ENCODE data around the gene ARHGAP4.

Gene ARHGAP4

DNA sequence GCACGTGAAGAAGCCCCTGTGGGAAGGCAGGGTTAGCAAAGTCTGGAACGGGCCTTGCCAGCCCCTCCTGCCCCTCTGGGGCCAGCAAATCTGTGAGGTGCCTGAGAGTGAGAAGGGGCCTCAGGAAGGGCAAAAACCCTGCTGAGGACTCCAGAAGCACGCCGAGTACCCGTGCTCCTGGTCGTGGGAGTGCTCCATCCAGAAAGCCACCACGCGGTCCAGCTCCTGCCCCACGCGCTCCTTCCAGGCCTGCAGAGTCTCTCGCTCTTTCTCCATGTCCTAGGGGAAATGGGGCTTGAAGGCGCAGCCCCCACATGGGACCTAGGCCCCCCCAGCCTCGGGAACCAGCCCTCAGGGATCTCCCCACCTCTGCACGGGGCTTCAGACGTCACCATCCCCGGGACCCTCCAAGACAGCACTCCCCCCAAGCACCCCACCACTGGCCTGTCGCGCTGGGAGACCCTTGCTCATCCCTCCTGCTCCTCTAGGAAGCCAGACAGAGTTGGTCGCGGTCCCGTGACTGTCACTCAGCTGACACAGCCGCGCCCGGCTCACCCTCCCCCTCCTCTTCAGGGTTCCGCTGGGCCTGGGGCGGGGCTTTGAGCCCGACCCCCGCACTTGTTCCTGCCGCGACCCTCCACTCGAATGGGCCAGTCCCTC, 18.2 kb upstream of the ARHGAP4 start, which contains the start of gene RENBP:
RENBP (minus strand) TSS at position 504 of the 660 bp plus-strand sequence; CDS start at position 471, 33 bp downstream.
- peak in 1 of 2 donors; percentile 60 for DNase-seq

DNA sequence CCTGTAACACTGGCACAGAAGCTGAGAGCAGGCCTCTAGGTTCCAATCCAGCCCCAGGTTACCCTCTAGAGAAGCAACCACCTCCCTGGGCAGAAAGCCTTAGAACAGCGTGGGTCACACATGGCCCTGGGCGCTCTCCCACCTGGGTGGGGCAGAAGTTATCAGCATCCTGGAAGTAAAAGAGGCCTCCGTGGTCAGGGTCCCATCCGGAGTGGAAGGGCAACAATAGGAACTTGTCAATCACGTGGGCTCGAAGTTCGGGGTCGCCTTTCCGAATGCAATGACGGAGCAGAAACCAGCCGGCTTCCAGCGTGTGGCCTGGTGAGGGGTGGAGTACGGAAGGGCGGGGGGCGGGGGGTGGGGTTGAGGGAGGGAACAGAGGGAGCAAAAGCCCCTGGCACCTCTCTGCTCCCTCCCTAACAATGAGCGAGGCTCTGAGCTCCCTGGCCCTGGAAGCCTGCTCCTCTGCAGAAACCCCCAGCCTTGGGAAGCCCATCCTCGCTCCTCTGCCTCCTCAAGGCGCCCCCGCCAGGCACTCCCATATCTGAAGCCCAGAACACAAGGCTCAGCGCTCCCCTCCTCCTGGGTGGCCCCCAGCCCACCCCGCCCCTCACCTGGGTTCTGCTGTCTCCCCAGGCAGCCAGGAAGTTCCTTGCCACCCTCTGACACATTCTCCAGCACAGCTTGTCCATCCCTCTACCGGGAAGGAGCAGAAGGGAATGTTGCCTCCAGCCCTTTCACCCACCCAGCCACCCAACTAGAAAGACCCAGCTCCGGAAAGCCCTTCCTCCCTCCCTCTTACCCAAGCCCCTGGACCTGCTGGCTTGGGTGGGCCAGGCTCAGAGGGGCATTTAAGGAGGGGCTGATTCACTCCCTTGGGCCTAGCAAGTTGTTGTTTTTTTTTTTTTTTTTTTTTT, 15.5 kb upstream of the ARHGAP4 start:
- no peak for DNase-seq

DNA sequence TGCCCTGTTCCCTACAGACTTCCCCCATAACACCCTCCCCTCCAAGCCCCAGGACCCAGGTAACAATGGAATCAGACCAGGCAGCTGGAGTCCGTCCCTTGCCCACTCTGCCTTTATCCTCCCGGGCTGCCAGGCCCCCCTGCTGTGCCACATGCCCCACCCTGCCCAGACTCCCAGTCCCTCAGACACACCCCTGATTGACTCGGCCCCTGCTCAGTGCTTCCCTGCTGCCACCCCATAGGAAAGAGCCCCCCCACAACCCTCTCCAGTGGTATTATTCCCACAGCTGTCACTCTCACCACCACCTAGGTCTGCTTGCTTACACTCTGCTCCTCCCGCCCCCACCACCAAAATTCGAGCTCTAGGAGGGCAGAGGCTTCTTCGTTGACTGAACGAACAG, 13.5 kb upstream of the ARHGAP4 start:
- DNase-seq = no peak

DNA sequence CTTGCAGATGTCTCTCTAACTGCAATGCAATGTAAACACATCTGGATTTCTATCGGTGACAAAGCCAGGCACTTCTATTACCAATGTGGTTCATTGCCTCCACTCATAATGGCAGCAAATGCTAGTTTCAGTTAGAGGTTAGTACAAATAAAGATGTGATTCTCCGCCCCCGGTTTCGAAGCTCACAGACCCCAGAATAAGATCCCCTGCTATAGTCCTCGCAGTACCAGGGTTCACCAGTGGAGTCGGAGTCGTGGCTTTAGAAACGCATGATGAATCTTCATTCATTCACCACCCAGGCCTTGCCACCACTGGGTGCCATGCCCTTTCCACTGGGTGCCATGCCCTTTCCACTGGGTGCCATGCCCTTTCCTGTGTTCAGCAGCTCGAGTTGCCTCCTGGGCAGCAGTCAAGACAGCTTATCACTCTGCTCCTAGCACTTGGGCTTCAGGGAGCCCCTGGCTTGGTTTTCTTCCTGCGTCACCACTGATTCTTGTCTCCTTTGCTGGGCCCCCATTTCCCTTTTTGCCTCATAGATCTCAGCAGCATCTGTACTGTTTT, 12.2 kb upstream of the ARHGAP4 start:
- DNase-seq = no peak

DNA sequence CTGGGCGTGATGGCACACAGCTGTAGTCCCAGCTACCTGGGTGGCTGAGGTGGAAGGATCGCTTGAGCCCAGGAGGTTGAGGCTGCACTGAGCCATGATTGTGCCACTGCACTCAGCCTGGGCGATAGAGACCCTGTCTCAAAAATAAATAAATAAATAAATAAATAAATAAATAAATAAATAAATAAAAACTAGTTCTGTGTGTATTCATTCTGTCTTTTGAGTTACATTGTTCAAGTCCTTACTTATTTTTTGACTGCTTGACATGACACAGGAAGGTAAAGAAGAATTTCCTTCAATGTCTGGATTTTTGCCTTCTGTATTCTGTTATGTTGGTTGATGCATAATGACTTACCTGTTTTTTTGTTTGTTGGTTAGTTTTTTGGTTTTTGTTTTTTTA, 11.0 kb upstream of the ARHGAP4 start:
- no peak for DNase-seq

DNA sequence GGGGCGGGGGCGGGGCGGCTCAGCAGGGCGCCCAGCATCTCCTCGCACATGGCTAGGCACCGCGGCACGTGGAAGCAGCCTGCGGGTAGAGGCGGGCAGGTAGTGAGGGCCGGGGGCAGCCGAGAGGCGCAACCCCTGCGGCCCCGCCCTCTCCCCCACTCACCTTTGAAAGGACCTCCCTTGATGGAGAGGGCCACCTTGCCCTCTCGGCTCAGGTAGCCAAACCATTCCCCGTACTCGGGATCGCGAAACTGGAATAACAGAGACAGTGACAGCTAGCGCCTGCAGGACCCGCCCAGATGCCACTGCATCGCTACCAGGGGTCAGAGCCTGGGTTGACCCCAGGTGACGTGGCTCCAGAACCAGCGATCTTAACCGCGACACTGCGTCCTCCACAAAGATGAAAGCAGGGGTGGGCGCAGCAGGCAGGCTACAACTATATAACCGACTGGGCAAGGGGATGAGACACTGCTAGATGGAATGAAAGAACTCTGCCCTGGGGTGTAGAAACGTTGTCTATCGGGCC, 9.3 kb upstream of the ARHGAP4 start:
- DNase-seq = no peak

DNA sequence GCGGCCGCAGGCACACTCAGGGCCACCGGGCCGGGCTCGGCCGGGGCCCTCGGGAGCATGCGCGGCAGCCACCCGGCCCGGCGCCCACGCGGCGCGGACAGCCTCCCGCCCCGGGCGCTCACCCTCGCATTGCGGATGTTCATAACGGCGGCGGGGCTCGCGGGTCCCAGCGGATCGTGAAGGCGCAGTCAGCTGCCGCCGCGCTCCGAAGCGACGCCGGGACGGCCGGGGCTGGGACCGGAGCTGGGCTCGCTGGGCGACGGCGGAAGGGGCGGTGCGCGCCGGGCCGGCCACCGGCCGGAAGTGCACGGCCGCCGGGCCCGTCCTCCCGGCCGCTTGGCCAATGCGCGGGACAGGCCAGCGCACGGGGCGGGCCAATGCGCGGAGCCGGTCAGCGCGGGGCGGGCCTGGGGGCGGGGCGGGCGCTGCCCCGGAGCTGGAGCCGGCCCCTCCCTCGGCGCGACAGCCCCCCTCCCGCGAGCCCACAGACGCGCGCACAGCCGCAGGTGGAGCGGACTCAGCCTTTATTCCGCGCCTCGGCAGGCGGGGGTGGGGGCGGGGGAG, 8.8 kb upstream of the ARHGAP4 start, which contains the start of gene NAA10:
NAA10 (minus strand) TSS at position 276 of the 564 bp plus-strand sequence; CDS start at position 143, 133 bp downstream.
- peak; percentile 72 to 74 for DNase-seq

DNA sequence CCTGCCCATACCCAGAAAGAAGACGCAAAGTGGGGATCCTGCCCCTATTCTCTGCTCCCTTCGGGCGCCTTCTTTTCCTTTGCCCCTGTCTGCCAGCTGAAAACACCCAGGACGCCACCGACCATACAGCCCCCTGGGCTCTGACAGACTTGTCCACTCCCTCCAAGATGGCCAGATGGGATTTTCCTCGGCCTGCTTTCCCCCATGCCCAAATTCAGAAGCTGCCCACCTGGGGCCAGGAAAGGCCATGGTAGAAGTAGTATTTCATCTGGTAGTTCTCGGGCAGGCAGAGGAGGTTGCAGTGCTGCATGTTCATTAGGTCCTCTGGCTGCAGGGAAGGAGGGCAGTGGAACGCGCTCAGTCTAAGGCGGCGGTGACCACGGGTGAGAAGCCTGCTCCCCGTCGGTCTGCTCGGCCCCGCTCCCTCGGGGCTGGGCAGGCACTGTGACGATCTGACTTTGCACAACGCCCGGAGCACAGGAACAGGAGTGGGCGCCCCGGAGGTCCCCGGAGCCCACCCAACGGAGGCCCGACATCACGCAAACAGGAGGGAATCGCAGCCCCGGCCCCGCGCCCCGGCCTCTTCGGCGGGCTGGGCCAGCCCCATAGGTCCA, 8.2 kb upstream of the ARHGAP4 start:
- DNase-seq = no peak

DNA sequence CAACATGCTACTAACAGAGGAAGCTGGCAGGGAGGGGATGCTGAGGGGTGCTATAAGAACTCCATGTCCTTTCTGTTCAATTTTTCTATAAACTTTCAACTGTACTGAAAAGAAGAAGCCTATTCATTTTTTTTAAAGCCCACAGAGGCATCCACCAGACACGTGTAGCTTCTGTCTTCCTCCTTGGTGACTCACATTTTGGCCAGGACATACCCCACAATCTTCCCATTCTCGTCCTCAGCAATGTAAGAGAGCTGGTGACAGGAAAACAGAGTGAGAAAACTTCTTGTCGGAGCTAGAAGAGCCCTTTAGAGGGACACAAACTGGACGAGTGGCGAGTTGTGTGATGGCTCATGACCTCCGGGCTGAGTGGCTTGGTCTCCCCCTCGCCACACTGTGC, 7.7 kb upstream of the ARHGAP4 start:
- no peak for DNase-seq

DNA sequence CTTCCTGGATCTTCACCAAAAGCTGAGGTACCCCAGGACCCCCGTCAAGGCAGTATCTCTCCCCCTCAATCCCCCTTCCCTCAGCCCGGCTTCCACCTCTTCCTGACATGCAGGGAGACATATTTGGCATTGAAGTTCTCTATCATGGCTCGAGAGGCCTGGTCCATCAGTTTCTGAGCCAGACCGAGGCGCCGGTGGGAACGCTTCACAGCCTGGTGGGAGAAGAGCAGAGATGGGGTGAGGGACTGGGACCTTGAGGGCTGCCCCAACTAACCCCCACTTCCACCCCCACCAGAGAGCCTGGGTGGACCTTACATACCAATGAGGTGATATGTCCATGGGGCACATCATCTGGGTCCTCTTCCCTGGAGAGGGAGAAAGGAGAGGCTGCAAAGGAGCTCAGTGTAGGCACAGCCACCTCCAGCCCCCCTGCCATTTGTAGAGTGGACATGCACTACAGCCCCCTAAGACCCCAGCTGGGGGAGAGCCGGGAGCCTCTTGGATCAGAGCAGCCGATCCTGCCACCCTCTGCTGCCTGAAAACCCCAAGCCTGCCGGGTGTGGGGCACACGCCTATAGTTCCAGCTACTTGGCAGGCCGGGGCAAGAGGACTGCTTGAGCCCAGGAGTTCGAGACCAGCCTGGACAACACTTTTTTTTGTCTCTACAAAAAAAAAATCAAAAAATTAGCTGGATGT, 6.3 kb upstream of the ARHGAP4 start:
- no peak for DNase-seq

DNA sequence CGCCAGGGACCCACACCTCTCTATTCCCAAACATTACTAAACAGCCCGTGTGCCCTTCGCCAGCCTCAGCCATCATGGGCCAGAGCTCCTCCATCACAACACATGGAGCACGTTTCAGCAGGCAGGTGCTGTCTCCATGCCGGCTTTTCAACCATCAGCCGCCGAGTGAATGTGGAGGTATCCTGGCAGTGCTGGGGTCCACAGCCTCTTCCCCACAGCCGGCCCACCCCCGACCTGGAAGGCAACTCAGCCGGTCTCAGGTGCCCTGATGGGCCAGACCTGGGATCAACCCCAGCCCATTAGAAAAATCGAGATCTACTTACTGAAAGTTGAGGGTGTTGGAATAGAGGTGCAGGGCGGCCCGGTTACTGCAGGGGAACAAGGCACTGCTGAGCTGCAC, 5.7 kb upstream of the ARHGAP4 start:
- DNase-seq = no peak

DNA sequence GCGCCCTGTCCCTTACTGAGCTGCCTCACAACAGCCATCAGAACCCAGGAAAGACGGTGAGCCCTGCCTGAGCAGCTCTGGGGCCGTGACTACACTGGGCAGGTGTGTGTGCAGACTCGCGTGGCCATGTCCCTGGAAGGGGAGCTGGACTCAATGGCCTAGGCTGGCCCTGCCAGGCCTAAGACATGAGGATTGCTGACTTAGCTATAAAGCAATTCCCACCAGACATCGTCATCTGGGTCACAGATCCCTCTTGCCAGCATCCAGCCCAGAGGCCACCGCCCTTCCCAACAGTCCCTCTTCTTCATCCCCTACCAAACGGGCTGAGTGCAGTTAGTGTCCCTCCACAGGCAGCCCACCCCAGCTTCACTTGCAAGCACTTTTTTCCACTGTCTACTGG, 5.1 kb upstream of the ARHGAP4 start:
- DNase-seq = no peak

DNA sequence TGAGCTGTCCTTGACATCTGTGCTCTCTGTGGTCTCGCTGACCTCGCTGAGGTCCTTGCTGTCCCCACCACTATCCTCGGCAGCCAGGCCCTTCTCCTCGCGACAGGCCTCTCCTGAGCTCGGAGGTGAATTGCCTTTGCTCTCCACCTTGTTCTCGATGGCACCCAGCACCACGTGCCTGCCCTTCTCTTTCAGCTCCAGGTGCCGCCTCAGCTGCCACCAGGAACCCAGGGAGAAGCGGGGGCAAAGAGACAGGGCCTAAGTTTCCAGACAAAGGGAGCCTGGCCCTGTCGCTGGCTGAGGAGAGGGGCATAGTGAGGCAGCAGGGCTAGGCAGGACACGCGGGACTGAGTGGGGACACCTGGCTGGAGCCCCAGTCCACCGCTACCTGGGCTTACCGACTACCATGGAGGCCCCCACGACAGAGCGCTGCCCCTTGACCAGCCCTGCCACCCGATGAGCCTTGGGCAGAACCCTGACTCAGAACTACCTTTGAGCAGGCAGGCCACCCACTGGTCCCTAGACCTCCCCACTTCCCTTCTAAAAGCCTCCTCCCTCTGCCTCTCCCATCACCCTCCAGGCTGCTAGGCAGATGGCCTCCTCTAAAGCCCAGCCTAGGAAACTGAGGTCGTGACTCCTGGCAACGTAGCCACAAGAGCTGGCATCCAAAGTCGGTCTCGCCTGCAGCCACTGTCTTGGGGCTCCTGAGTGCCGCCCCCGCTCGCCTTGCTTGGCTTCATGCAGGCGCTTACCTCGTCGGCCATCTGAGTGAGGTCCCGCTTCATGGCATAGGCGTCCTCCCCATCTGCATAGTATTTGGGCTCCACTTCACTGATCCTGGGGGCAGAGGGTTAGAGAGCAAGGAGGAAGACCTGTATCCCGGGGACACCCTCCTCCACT, 4.2 kb upstream of the ARHGAP4 start:
- no peak for DNase-seq

DNA sequence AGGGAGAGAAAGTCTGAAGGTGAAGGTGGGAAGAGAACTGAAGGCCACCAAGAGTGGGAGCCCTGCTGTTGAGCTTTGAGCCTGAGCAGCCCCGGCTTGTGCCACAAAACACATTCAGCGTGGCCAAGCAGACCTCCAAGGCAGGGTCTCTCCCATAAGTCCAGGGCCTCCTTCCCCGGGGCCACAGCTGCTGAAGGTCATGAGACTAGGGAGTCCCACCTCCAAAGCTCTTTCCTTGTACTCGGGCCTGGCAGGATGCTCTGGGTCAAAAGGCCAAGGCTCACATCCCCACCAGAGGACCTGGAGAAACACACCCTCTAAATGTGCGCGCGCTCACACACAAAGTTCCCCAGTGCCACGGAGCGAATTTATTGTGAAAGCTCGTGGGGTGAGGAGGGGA, 3.5 kb upstream of the ARHGAP4 start:
- no peak for DNase-seq

DNA sequence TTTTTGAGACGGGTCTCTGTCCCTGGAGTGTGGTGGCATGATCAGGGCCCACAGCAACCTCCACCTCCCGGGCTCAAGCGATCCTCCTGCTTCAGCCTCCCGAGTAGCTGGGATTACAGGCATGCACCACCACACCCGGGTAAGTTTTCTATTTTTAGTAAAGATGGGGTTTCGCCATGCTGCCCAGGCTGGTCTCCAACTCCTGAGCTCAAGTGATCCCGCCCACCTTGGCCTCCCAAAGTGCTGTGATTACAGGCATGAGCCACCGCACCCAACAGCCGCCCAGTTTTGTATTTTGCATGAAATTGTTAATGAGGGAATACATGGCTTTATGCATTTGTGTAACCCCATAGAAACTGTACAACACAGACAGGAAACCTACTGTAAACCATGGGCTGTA, 2.8 kb upstream of the ARHGAP4 start:
- no peak for DNase-seq

DNA sequence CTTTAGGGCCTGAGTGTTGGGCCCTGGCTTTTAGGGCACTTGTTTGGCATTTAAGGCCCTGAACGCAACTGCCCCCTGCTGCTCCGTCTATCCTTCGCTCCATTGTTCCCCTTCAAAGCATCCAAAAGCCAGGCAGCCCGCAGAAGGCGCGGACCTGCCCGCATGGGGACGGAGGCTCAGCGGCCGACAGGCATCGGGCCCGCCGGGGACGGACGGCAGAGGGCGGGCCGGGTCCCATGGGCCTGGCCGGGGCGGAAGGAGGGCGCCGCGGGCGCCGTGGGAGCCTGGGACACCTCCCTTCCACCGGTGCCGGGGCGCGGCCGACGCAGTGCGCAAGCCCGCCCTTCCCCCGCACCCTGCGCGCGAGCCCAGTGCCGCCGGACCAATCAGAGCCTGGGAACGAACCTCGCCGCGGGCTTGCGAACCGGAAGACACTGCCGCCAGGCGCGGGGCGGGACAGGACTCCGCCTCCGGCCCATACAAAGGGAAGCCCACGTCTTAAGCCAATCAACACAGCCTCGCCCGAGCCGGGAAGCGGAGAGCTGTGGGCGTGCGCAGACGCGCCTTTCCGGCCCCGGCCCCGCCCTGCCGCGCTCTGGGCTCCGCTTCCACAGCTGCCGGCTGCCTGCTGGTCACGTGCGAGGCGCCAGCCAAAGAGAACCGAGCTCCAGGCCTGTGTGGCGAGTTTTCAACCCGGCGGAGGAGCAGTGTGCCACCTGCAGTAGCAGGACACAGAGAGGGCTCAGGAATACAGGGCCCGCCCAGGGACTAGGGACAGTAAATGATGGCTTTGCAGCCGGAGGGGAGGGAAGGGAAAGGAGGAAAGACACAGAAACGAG, 2.1 kb upstream of the ARHGAP4 start:
- DNase-seq = peak; percentile 95 to 99

DNA sequence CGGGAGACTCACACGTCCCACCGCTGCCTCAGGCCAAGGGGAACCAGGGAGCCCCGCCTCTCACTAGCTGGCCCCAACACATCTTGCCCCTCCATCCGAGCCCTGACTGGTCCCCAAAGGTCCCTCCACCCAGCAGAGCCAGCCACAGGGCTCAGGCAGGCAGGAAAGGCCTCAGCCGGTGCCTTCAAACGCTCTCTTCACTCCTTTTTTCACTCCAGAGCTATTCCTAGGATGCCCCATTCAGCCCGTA, 1.5 kb upstream of the ARHGAP4 start:
- DNase-seq = peak in 1 of 2 donors; percentile 22

DNA sequence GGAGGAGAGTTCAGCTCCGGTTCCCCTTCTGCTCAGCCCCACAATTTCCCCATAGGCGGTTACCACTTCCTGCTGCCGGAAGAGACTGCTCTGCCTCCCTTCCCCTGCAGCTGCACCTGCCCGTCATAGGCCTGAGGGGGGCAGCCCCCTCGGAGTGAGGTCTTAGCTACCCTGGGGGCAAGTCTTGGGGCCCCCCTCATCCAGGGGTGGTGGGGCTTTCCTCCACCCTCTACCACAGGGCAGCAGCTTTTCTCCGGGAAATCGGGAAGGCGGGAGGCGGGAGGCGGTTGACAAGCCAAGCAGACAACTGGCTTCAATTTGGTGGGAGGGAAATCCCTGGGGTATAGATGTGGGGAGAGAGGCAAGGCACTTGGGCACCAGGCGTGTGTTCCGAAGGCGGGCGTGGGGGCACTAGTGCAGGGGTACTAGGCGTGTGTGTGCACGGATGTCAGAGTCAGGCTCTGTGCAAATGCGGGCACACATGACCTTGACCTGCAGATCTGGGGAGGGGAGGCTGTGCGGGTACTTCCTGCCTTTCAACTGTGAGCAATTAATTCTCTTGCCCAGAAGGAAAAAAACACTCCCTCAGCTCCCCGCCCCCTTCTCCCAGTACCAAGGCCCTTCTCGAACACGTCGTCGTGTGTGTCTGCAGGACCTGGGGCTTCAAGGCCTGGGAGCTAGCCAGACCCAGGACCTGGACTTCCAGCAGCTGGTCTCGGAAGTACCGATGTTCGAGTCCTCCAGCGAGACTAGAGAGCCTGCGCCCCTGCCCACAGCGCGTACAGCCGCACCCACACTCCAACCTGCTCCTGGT, 1.0 kb upstream of the ARHGAP4 start:
- DNase-seq = peak; percentile 81 to 90

DNA sequence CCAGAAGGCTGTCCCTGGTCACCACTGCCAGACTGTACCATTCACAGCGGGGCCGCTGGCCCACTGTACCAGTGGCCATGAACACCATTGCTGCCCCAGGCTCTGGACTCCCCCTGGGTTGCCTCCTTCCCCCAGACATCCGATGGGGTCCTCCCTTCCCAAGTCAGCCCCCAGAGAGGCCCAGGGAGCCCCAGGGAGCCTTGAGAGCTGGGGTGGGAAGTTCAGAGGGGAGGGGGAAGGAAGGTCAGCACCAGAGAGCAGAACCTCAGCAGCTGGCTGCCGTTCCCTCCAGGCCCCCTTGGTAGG, 441 bp upstream of the ARHGAP4 start:
- no peak for DNase-seq

DNA sequence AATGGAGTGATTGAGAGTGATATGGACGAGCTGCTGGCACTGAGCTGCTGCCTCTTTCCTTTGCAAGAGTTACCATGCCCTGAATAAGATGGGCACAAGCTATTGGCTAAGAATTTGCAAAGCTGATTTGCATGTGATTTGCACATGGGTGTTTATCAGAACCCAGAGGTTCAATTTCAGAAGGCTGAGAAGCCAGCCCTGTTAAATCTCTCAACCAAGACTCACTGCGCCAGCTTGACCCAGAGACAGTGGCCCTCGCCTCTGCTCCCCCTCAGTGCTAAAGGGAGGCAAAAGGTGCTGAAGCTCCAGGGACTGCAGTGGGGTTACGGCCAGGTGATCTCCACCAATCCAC, 701 bp downstream of the ARHGAP4 start:
- DNase-seq = peak in 1 of 2 donors; percentile 24

Measured in CD4-positive, alpha-beta T cell treated with Interleukin-1 beta for 1 hour (primary cell).